Osteoblast (primary cell): ENCODE measurements around the gene TAF11L5. TPM values are rescaled to one million over a fixed set of nuclear protein-coding genes. Genes with fewer than 3 reads are reported as not detected.
"Not testable (repeated sequence)": the region's sequence is repeated elsewhere in the genome, so short reads cannot be mapped to it uniquely, and the experiment has no call there.

ENCODE experiments used
- DNase-seq: peaks from one replicate; pipeline ENCODE4 v3.0.0; 2011; ENCODE audit warnings: low spot score, mixed read lengths; ENCODE audit not compliant: insufficient read length; ENCODE audit errors: missing footprints
- H2AFZ ChIP-seq: 2 replicates; pipeline ENCODE4 v1.6.0; 2011; ENCODE audit warnings: mild to moderate bottlenecking, low read length
- H3K27ac ChIP-seq: 2 replicates; pipeline ENCODE4 v1.5.1; 2011; ENCODE audit warnings: mild to moderate bottlenecking, low read depth, low read length, moderate library complexity
- H3K27me3 ChIP-seq: 2 replicates; pipeline ENCODE4 v1.6.0; 2012; ENCODE audit warnings: mild to moderate bottlenecking, control low read depth, inconsistent platforms, low read length, moderate library complexity; ENCODE audit not compliant: insufficient read depth
- H3K36me3 ChIP-seq: 2 replicates; pipeline ENCODE4 v1.5.1; 2011; ENCODE audit warnings: mild to moderate bottlenecking, low read length, control low read depth, moderate library complexity; ENCODE audit not compliant: insufficient read depth
- H3K4me1 ChIP-seq: 2 replicates; pipeline ENCODE4 v1.5.1; 2011; ENCODE audit warnings: mild to moderate bottlenecking, low read length, control low read depth, moderate library complexity; ENCODE audit not compliant: insufficient read depth
- H3K4me2 ChIP-seq: 2 replicates; pipeline ENCODE4 v1.6.0; 2011; ENCODE audit warnings: mild to moderate bottlenecking, low read length; ENCODE audit not compliant: insufficient read depth
- H3K4me3 ChIP-seq: fragments of 200-600 bp; sonication (generic); 3 replicates; pipeline ENCODE4 v1.5.1; 2012; ENCODE audit warnings: mild to moderate bottlenecking, low read length, inconsistent platforms; ENCODE audit not compliant: insufficient read depth
- H3K79me2 ChIP-seq: 2 replicates; pipeline ENCODE4 v1.6.0; 2012; ENCODE audit warnings: mild to moderate bottlenecking, low read length, control low read depth, inconsistent platforms; ENCODE audit not compliant: insufficient read depth
- H3K9me3 ChIP-seq: 2 replicates; pipeline ENCODE4 v1.5.1; 2011; ENCODE audit warnings: low read depth, low read length, control low read depth
- H4K20me1 ChIP-seq: 2 replicates; pipeline ENCODE4 v1.6.0; 2012; ENCODE audit warnings: mild to moderate bottlenecking, low read length, control low read depth; ENCODE audit not compliant: insufficient read depth
- total RNA-seq: library from RNA; depleted of rRNA; stranded (reverse); fragments of >200 nt; gene quantifications from 2 replicates; pipeline ENCODE4 v1.2.3, GENCODE V29; 2012
- TF ChIP-seq, protein P1 (sequence below): IDR thresholded peaks from 2 replicates; pipeline ENCODE4 v1.5.1; 2011; ENCODE audit warnings: mild to moderate bottlenecking, low read depth, low read length, moderate library complexity; ENCODE audit errors: extremely low read depth

TAF11L5 gene
- total RNA-seq, 1 donor: not detected

DNA sequence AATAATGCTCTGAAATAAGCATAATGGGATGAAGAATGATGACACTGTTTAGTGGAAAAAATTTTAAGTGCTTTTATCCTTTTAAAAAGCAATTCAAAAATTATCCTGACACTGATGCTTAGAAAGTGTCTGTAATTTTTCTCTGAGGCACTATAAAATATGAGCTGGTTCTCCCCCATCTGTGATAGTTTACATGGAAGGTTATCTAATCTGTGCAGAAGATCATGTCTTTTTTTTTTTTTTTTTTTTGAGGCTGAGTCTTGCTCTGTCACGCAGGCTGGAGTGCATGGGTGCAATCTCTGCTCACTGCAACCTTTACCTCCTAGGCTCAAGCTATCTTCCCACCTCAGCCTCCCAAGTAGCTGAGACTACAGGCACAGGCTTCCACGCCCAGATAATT, 42.2 kb upstream of the TAF11L5 start:
- Histone ChIP-seq H3K79me2 (no peaks in the 10 kb centered on the region), H3K4me2 (no peak overlapping the region), H3K27ac (no peak overlapping the region), H3K9me3 (no peaks in the 10 kb centered on the region), H2AFZ (no peak overlapping the region), H3K4me3 (no peak overlapping the region), H3K4me1 (no peaks in the 10 kb centered on the region), H4K20me1 (no peaks in the 10 kb centered on the region), H3K27me3 (no peaks in the 10 kb centered on the region), H3K36me3 (no peaks in the 10 kb centered on the region)
- TF ChIP-seq, protein P1, sequence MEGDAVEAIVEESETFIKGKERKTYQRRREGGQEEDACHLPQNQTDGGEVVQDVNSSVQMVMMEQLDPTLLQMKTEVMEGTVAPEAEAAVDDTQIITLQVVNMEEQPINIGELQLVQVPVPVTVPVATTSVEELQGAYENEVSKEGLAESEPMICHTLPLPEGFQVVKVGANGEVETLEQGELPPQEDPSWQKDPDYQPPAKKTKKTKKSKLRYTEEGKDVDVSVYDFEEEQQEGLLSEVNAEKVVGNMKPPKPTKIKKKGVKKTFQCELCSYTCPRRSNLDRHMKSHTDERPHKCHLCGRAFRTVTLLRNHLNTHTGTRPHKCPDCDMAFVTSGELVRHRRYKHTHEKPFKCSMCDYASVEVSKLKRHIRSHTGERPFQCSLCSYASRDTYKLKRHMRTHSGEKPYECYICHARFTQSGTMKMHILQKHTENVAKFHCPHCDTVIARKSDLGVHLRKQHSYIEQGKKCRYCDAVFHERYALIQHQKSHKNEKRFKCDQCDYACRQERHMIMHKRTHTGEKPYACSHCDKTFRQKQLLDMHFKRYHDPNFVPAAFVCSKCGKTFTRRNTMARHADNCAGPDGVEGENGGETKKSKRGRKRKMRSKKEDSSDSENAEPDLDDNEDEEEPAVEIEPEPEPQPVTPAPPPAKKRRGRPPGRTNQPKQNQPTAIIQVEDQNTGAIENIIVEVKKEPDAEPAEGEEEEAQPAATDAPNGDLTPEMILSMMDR: no peak
- no peak for DNase-seq

DNA sequence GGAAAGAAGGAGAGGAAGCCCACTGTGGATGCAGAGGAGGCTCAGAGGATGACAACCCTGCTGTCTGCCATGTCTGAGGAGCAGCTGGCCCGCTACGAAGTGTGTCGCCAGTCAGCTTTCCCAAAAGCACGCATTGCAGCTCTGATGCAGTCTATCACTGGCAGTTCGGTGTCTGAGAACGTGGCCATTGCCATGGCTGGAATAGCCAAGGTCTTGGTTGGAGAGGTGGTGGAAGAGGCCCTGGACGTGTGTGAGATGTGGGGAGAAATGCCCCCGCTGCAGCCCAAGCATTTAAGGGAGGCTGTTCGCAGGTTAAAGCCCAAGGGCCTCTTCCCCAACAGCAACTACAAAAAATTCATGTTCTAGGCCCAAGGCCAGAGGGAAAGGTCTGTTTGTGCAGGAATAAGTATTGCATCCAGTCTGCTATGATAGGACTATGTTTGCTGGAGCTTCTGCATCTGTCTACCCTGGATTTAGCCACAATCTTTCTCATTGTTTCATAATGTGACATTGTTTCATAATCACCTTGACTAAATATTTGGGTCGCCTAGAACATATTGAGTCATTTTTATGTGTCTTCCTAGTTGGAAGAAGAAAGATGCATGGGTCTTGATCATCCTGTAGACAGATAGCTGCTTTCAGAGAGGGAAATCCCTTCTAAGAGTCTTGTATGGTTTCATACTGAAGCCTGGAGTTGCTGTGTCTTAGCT, 38.4 kb upstream of the TAF11L5 start:
- H3K9me3 ChIP-seq, H3K4me1 ChIP-seq, H2AFZ ChIP-seq, DNase-seq, H3K36me3 ChIP-seq, H3K4me3 ChIP-seq, H3K27me3 ChIP-seq, H3K27ac ChIP-seq, H3K4me2 ChIP-seq, H3K79me2 ChIP-seq, H4K20me1 ChIP-seq: not testable (repeated sequence)

DNA sequence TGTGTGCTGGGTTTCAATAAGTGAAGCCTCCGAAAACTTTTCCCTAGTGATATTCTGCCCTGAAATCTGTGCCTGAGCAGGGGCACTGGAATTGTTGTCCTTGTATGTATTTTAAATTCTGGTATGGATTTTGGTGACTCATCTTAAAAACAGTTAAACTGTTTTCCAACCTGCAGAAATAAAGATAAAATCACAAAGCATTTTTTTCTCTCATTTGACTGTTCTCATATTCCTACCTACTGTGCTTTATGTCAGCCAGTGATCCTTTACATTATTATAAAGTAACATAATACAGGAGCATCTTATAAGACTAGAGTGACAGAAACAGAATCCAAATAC, 37.9 kb upstream of the TAF11L5 start:
- no peaks in the 10 kb centered on the region for H3K27me3 ChIP-seq
- no peak overlapping the region for H3K27ac ChIP-seq
- no peak overlapping the region for H3K4me2 ChIP-seq
- TF ChIP-seq, protein P1: no peak
- H3K9me3 ChIP-seq: no peaks in the 10 kb centered on the region
- H3K4me1 ChIP-seq: no peaks in the 10 kb centered on the region
- H3K36me3 ChIP-seq: no peaks in the 10 kb centered on the region
- H3K4me3 ChIP-seq: no peak overlapping the region
- no peak for DNase-seq
- no peaks in the 10 kb centered on the region for H3K79me2 ChIP-seq
- no peaks in the 10 kb centered on the region for H4K20me1 ChIP-seq
- no peak overlapping the region for H2AFZ ChIP-seq

DNA sequence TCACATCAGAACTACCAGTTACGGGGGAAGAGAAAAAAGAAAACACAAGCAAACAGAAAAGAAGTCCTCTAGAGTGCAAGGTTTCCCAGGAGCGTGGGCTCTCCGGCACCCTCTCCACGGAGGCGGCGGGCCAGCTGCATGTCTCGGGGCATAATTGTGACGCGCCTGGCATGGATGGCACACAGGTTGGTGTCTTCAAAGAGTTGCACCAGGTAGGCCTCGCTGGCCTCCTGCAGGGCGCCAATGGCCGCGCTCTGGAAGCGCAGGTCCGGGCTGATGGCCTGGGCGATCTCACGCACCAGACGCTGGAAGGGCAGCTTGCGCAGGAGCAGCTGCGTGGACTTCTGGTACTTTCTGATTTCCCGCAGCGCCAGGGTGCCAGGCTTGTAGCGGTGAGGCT, 33.8 kb upstream of the TAF11L5 start:
- not testable (repeated sequence) for H3K27me3 ChIP-seq, DNase-seq, H3K4me3 ChIP-seq, H3K27ac ChIP-seq, H3K9me3 ChIP-seq, H3K36me3 ChIP-seq, H2AFZ ChIP-seq, H3K79me2 ChIP-seq, H4K20me1 ChIP-seq, H3K4me1 ChIP-seq, H3K4me2 ChIP-seq

DNA sequence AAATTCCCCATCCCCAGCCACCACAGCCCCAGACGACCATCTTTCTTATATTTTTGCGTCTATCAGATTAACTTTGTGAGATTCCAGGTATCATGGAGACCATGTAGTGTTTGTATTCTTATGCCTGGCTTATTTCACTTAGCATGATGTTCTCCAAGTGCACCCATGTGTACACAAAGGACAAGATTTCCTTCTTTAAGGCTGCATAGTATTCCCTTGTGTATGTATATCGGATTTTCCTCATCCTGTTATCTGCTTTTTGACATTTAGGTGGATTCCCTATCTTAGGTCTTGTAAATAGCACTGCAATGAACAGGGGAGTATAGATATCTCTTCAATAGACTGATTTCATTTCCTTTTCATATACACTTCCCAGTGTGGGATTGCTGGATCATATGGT, 32.3 kb upstream of the TAF11L5 start:
- no peak overlapping the region for H2AFZ ChIP-seq
- no peaks in the 10 kb centered on the region for H4K20me1 ChIP-seq
- H3K4me1 ChIP-seq: no peaks in the 10 kb centered on the region
- H3K4me2 ChIP-seq: no peak overlapping the region
- no peaks in the 10 kb centered on the region for H3K79me2 ChIP-seq
- H3K36me3 ChIP-seq: no peaks in the 10 kb centered on the region
- no peak overlapping the region for H3K27ac ChIP-seq
- H3K9me3 ChIP-seq: no peaks in the 10 kb centered on the region
- TF ChIP-seq, protein P1: no peak
- no peak overlapping the region for H3K4me3 ChIP-seq
- no peaks in the 10 kb centered on the region for H3K27me3 ChIP-seq
- DNase-seq: no peak
